ENCODE data around the gene PIGH. TPM values are rescaled to one million over a fixed set of nuclear protein-coding genes. Genes with fewer than 3 reads are reported as not detected.

The PIGH gene
- total RNA-seq, 1 experiment from 2014 or later, result 9.4 TPM

GRCh38 chr14:67630938-67631337, 30.9 kb upstream of the PIGH start:
- Histone ChIP-seq H3K23me2 (ENCODE audit: insufficient read length, low read depth, low read length, poor library complexity, severe bottlenecking) (no peaks in the 10 kb centered on the region), H2BK20ac (ENCODE audit: low read depth, low read length, poor library complexity, severe bottlenecking) (no peak overlapping the region), H2AK5ac (ENCODE audit: insufficient read length, low read length) (no peak overlapping the region), H2BK5ac (ENCODE audit: insufficient read length, low read length) (no peak overlapping the region), H3K27ac (ENCODE audit: insufficient read length, low read depth, low read length) (no peak overlapping the region), H2BK15ac (ENCODE audit: low read depth, low read length) (no peak overlapping the region), H3K56ac (ENCODE audit: insufficient read length, low read depth, low read length) (no peak overlapping the region), H4K20me1 (ENCODE audit: control insufficient read depth, insufficient read depth, insufficient read length) (no peaks in the 10 kb centered on the region), H3K79me1 (ENCODE audit: insufficient read depth, low read depth, low read length, poor library complexity, severe bottlenecking) (no peaks in the 10 kb centered on the region), H4K91ac (ENCODE audit: insufficient read length, low read depth, low read length) (no peak overlapping the region), H3K9me3 (ENCODE audit: control insufficient read depth, low read depth, low read length) (no peaks in the 10 kb centered on the region), H3K4ac (ENCODE audit: low read depth, low read length) (no peak overlapping the region), H2AFZ (ENCODE audit: low read length) (no peak overlapping the region), H3T11ph (ENCODE audit: low read length) (no peak overlapping the region), H3K23ac (ENCODE audit: insufficient read length, low read depth, low read length) (no peak overlapping the region), H3K9ac (ENCODE audit: extremely low read depth, insufficient read length, low read length) (no peak overlapping the region), H4K5ac (ENCODE audit: insufficient read length, low read depth, low read length) (no peak overlapping the region), H3K27me3 (ENCODE audit: insufficient read depth, low read length) (no peaks in the 10 kb centered on the region), H2BK120ac (ENCODE audit: low read depth, low read length, poor library complexity, severe bottlenecking) (no peak overlapping the region), H3K18ac (ENCODE audit: insufficient read length, low read depth, low read length) (no peak overlapping the region), H3K14ac (ENCODE audit: insufficient read depth, low read length) (no peak overlapping the region), H3K4me1 (ENCODE audit: insufficient read depth, low read length) (no peaks in the 10 kb centered on the region), H2BK12ac (ENCODE audit: insufficient read length, low read depth, low read length) (no peak overlapping the region), H3K79me2 (ENCODE audit: insufficient read depth, low read length) (no peaks in the 10 kb centered on the region), H4K8ac (replicated peaks; ENCODE audit: insufficient read length, low read depth, low read length) (no peak overlapping the region), H3K4me2 (ENCODE audit: insufficient read depth, insufficient read length, low read length) (no peak overlapping the region)
- no peaks in the 10 kb centered on the region for H3K4me1 Mint-ChIP-seq
- no CpG with 5 or more reads among the region's 5 CpGs for WGBS (ENCODE audit: extremely low coverage, insufficient read length, low lambda C conversion rate)
- H3K27me3 Mint-ChIP-seq (ENCODE audit: low read depth), result no peaks in the 10 kb centered on the region
- no peaks in the 10 kb centered on the region for H3K9me3 Mint-ChIP-seq
- peaks cover 5 to 6% (median 6%) of the 10 kb centered on the region in 3 experiments; a peak in 5 of 7 replicates for H3K36me3 Mint-ChIP-seq (ENCODE audit: insufficient read depth in 1 of 3, low read depth in 3 of 3)
- no peak for TF ChIP-seq CTCF (conservative IDR thresholded peaks at IDR 0.05)
- no peak overlapping the region for H3K4me3 Mint-ChIP-seq
- no peak overlapping the region for H3K27ac Mint-ChIP-seq
- no peak for DNase-seq
